ENCODE data around the gene TSPAN4. TPM values are rescaled to one million over a fixed set of nuclear protein-coding genes. Genes with fewer than 3 reads are reported as not detected.

The TSPAN4 gene
- total and polyA plus RNA-seq, 2 of the 13 experiments (the other 11 are each of a cell fraction or from before 2014, with no cell fraction given) = 31.7 to 68.3 TPM

DNA sequence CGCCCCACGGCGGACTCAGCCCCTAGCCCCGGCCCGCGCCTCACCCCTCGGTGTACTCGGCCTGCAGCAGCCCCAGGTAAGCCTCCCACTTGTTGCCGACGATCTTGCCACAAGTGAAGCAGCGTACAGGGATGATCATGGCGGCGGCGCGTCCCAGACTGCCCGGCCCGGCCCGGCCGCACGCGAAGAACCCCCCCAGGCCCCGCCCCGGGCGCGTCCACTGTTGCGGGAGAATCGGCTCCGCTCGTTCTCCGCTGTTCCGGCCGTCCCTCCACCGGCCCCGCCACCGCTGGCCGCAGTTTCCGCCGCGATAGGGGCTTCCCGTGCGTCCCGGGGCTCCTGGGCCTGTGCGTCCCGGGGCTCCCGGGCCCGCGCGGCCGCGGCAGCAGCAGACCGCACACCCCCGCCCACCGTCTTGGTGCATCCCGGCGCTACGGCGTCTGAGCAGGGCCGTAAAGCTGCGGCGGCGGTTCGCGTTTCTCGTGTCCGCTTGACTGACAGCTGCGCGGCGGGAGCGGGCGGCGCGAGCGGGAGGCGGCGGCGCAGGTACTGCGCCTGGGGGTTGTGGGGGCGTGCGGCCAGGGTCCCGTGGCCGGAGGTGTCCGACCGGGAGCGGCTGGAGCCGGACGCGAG is at the start of gene TSPAN4, which contains the start of gene POLR2L (continued):
- TF ChIP-seq, protein P1, sequence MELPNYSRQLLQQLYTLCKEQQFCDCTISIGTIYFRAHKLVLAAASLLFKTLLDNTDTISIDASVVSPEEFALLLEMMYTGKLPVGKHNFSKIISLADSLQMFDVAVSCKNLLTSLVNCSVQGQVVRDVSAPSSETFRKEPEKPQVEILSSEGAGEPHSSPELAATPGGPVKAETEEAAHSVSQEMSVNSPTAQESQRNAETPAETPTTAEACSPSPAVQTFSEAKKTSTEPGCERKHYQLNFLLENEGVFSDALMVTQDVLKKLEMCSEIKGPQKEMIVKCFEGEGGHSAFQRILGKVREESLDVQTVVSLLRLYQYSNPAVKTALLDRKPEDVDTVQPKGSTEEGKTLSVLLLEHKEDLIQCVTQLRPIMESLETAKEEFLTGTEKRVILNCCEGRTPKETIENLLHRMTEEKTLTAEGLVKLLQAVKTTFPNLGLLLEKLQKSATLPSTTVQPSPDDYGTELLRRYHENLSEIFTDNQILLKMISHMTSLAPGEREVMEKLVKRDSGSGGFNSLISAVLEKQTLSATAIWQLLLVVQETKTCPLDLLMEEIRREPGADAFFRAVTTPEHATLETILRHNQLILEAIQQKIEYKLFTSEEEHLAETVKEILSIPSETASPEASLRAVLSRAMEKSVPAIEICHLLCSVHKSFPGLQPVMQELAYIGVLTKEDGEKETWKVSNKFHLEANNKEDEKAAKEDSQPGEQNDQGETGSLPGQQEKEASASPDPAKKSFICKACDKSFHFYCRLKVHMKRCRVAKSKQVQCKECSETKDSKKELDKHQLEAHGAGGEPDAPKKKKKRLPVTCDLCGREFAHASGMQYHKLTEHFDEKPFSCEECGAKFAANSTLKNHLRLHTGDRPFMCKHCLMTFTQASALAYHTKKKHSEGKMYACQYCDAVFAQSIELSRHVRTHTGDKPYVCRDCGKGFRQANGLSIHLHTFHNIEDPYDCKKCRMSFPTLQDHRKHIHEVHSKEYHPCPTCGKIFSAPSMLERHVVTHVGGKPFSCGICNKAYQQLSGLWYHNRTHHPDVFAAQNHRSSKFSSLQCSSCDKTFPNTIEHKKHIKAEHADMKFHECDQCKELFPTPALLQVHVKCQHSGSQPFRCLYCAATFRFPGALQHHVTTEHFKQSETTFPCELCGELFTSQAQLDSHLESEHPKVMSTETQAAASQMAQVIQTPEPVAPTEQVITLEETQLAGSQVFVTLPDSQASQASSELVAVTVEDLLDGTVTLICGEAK (IDR thresholded peaks at IDR 0.05) = no peak
- TF ChIP-seq, protein P1 (CRISPR knock-in tag; IDR thresholded peaks at IDR 0.05) = peak; percentile 36
- TF ChIP-seq ZNF256 (CRISPR knock-in tag; conservative IDR thresholded peaks at IDR 0.05) = no peak
- TF ChIP-seq SIX1 (CRISPR knock-in tag; IDR thresholded peaks at IDR 0.05; ENCODE audit: borderline replicate concordance) = no peak
- no peak; the same call in 1 of the 2 replicates for TF ChIP-seq ZNF564 (CRISPR knock-in tag; IDR thresholded peaks at IDR 0.05)
- TF ChIP-seq ZNF451 (CRISPR knock-in tag; IDR thresholded peaks at IDR 0.05) = peak; percentile 88
- no peak for TF ChIP-seq ZNF251 (CRISPR knock-in tag; IDR thresholded peaks at IDR 0.05)
- TF ChIP-seq SMC3 (IDR thresholded peaks at IDR 0.05; ENCODE audit: low read length) = no peak
- peak; percentile 93 for TF ChIP-seq CCDC6 (CRISPR knock-in tag; IDR thresholded peaks at IDR 0.05)
- TF ChIP-seq, protein P2, sequence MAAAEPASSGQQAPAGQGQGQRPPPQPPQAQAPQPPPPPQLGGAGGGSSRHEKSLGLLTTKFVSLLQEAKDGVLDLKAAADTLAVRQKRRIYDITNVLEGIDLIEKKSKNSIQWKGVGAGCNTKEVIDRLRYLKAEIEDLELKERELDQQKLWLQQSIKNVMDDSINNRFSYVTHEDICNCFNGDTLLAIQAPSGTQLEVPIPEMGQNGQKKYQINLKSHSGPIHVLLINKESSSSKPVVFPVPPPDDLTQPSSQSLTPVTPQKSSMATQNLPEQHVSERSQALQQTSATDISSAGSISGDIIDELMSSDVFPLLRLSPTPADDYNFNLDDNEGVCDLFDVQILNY (CRISPR knock-in tag; conservative IDR thresholded peaks at IDR 0.05) = peak; percentile 77
- TF ChIP-seq SMAD9 (CRISPR knock-in tag; IDR thresholded peaks at IDR 0.05) = 0 out of 2 replicates have a peak, but pooled peaks have one; percentile 82
- TF ChIP-seq, protein P3, sequence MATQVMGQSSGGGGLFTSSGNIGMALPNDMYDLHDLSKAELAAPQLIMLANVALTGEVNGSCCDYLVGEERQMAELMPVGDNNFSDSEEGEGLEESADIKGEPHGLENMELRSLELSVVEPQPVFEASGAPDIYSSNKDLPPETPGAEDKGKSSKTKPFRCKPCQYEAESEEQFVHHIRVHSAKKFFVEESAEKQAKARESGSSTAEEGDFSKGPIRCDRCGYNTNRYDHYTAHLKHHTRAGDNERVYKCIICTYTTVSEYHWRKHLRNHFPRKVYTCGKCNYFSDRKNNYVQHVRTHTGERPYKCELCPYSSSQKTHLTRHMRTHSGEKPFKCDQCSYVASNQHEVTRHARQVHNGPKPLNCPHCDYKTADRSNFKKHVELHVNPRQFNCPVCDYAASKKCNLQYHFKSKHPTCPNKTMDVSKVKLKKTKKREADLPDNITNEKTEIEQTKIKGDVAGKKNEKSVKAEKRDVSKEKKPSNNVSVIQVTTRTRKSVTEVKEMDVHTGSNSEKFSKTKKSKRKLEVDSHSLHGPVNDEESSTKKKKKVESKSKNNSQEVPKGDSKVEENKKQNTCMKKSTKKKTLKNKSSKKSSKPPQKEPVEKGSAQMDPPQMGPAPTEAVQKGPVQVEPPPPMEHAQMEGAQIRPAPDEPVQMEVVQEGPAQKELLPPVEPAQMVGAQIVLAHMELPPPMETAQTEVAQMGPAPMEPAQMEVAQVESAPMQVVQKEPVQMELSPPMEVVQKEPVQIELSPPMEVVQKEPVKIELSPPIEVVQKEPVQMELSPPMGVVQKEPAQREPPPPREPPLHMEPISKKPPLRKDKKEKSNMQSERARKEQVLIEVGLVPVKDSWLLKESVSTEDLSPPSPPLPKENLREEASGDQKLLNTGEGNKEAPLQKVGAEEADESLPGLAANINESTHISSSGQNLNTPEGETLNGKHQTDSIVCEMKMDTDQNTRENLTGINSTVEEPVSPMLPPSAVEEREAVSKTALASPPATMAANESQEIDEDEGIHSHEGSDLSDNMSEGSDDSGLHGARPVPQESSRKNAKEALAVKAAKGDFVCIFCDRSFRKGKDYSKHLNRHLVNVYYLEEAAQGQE (IDR thresholded peaks at IDR 0.05; ENCODE audit: borderline replicate concordance in 1 of 2, low read depth in 1 of 2, low read length in 2 of 2) = peak in 1 of 2 experiments; percentile 30; a peak in 1 of 4 replicates
- peak; percentile 59; the same call in 1 of the 2 replicates for TF ChIP-seq DRAP1 (CRISPR knock-in tag; IDR thresholded peaks at IDR 0.05)
- TF ChIP-seq SMAD3 (CRISPR knock-in tag; IDR thresholded peaks at IDR 0.05) = no peak
- TF ChIP-seq BCL6 (CRISPR knock-in tag; IDR thresholded peaks at IDR 0.05) = 0 out of 2 replicates have a peak, but pooled peaks have one; percentile 8
- no peak for TF ChIP-seq HMG20A (CRISPR knock-in tag; IDR thresholded peaks at IDR 0.05; ENCODE audit: borderline replicate concordance)
